ENCODE measurements around the gene SLC29A3. TPM values are rescaled to one million over a fixed set of nuclear protein-coding genes. Genes with fewer than 3 reads are reported as not detected.

The SLC29A3 gene
- total RNA-seq, 1 experiment from 2014 or later, result 35.7 TPM

GRCh38 chr10:71351087-71351486, 32.0 kb downstream of the SLC29A3 start:
- no peak for DNase-seq
- ChIA-PET POLR2A (ENCODE audit: unreplicated experiment) (no interaction called here), CTCF (no interaction called here)
- Histone ChIP-seq H3K27ac (no peak overlapping the region), H4K20me1 (ENCODE audit: insufficient read depth) (no peaks in the 10 kb centered on the region), H3K9me3 (ENCODE audit: insufficient read depth, low read depth) (no peaks in the 10 kb centered on the region), H3K9me2 (ENCODE audit: insufficient read depth) (no peaks in the 10 kb centered on the region), H3K79me2 (ENCODE audit: low read depth) (no peaks in the 10 kb centered on the region), H3K36me3 (ENCODE audit: low read depth) (peaks cover 3% of the 10 kb centered on the region), H3K4me1 (replicated peaks; ENCODE audit: insufficient read depth) (peaks cover 31% of the 10 kb centered on the region), H3K4me2 (no peak overlapping the region), H2AFZ (no peak overlapping the region), H3K4me3 (no peak overlapping the region), H3K27me3 (ENCODE audit: insufficient read depth, low read depth) (no peaks in the 10 kb centered on the region), H3F3A (ENCODE audit: insufficient read depth, low read depth) (no peaks in the 10 kb centered on the region; the same call in 1 of the 2 replicates)
- BruUV-seq (replicated peaks), result no TSS peak
- intact Hi-C loops (cut with micrococcal nuclease; ENCODE audit: unreplicated experiment), result no loop called here
- no peak for TF ChIP-seq CTCF (conservative IDR thresholded peaks at IDR 0.05)
- no peak for TF ChIP-seq EZH2 (IDR thresholded peaks at IDR 0.05; ENCODE audit: low read depth)

GRCh38 chr10:71351628-71352319, 32.7 kb downstream of the SLC29A3 start:
- no peaks in the 10 kb centered on the region for H3K9me3 ChIP-seq (ENCODE audit: insufficient read depth, low read depth)
- no peak for DNase-seq
- H3K9me2 ChIP-seq (ENCODE audit: insufficient read depth), result no peaks in the 10 kb centered on the region
- H3K4me1 ChIP-seq (replicated peaks; ENCODE audit: insufficient read depth), result peaks cover 31% of the 10 kb centered on the region
- TF ChIP-seq EZH2 (IDR thresholded peaks at IDR 0.05; ENCODE audit: low read depth), result no peak
- no peak for TF ChIP-seq CTCF (conservative IDR thresholded peaks at IDR 0.05)
- no peaks in the 10 kb centered on the region for H3K27me3 ChIP-seq (ENCODE audit: insufficient read depth, low read depth)
- H3K36me3 ChIP-seq (ENCODE audit: low read depth), result peaks cover 6% of the 10 kb centered on the region
- no TSS peak for BruUV-seq (replicated peaks)
- H3K4me3 ChIP-seq, result no peak overlapping the region
- H3K4me2 ChIP-seq, result no peak overlapping the region
- H3F3A ChIP-seq (ENCODE audit: insufficient read depth, low read depth), result no peaks in the 10 kb centered on the region; the same call in 1 of the 2 replicates
- no peaks in the 10 kb centered on the region for H4K20me1 ChIP-seq (ENCODE audit: insufficient read depth)
- no peaks in the 10 kb centered on the region for H3K79me2 ChIP-seq (ENCODE audit: low read depth)
- CTCF ChIA-PET, result interaction anchor here (1.1 kb wide), 1 partner anchor 32 kb away, joined by 4 read pairs; no protein-coding TSS in a partner anchor
- H2AFZ ChIP-seq, result no peak overlapping the region
- H3K27ac ChIP-seq, result no peak overlapping the region
- POLR2A ChIA-PET (ENCODE audit: unreplicated experiment), result no interaction called here
- intact Hi-C loops (cut with micrococcal nuclease; ENCODE audit: unreplicated experiment), result no loop called here

- TF ChIP-seq EZH2 (IDR thresholded peaks at IDR 0.05; ENCODE audit: low read depth), result no peak
- TF ChIP-seq CTCF (conservative IDR thresholded peaks at IDR 0.05), result no peak
- H3K9me2 ChIP-seq (ENCODE audit: insufficient read depth), result no peaks in the 10 kb centered on the region
- peaks cover 16% of the 10 kb centered on the region for H3K4me1 ChIP-seq (replicated peaks; ENCODE audit: insufficient read depth)
- H3K4me3 ChIP-seq, result no peak overlapping the region
- DNase-seq, result no peak
- CTCF ChIA-PET, result no interaction called here
- no peaks in the 10 kb centered on the region for H3K27me3 ChIP-seq (ENCODE audit: insufficient read depth, low read depth)
- intact Hi-C loops (cut with micrococcal nuclease; ENCODE audit: unreplicated experiment), result no loop called here
- no peaks in the 10 kb centered on the region for H3F3A ChIP-seq (ENCODE audit: insufficient read depth, low read depth)
- H3K27ac ChIP-seq, result no peak overlapping the region
- H3K36me3 ChIP-seq (ENCODE audit: low read depth), result peaks cover 6% of the 10 kb centered on the region
- H3K4me2 ChIP-seq, result no peak overlapping the region
- H3K9me3 ChIP-seq (ENCODE audit: insufficient read depth, low read depth), result no peaks in the 10 kb centered on the region
- H3K79me2 ChIP-seq (ENCODE audit: low read depth), result no peaks in the 10 kb centered on the region
- no peaks in the 10 kb centered on the region for H4K20me1 ChIP-seq (ENCODE audit: insufficient read depth)
- POLR2A ChIA-PET (ENCODE audit: unreplicated experiment), result no interaction called here
- no TSS peak for BruUV-seq (replicated peaks)
- H2AFZ ChIP-seq, result no peak overlapping the region
Measured at GRCh38 chr10:71353639-71354038, 34.6 kb downstream of the SLC29A3 start.
